Colonic mucosa (tissue), 4 donors: Measurements from ENCODE around the gene C2CD4A. TPM values are rescaled to one million over a fixed set of nuclear protein-coding genes. Genes with fewer than 3 reads are reported as not detected.
"Not testable (repeated sequence)": the region's sequence is repeated elsewhere in the genome, so short reads cannot be mapped to it uniquely, and the experiment has no call there.

ENCODE experiments used
- DNase-seq: peaks from one replicate; pipeline ENCODE4 v3.0.0-alpha.2; 2020
- H3K27ac ChIP-seq: fragments of 200-600 bp; one replicate; pipeline ENCODE4 v1.8.0; 2021
- H3K27me3 ChIP-seq: fragments of 200-600 bp; one replicate; pipeline ENCODE4 v1.8.0; 2021
- H3K36me3 ChIP-seq: fragments of 200-600 bp; one replicate; pipeline ENCODE4 v1.8.0; 2021
- H3K4me1 ChIP-seq: fragments of 200-600 bp; one replicate; pipeline ENCODE4 v1.8.0; 2021; ENCODE audit warnings: mild to moderate bottlenecking
- H3K4me3 ChIP-seq: fragments of 200-600 bp; one replicate; pipeline ENCODE4 v1.8.0; 2021
- H3K9ac ChIP-seq, 2 donors: one replicate each; pipeline ENCODE4 v1.7.0; 2013; ENCODE audit warnings: control low read depth in 2 of 2, low read depth in 2 of 2, low read length in 2 of 2
- H3K9me3 ChIP-seq: fragments of 200-600 bp; one replicate; pipeline ENCODE4 v1.8.0; 2021
- intact Hi-C: fragments of 100-400 bp; cut with DNase I; formaldehyde crosslinking; loops from one replicate; pipeline ENCODE4 v1.14.1; 2022
- total RNA-seq, 2 donors: library from RNA; stranded (reverse); fragmentation: NEBNext Ultra II Directional in 1 of 2; extraction: Animal tissue kit (Norgen Biotek cat#: 25700) in 1 of 2; gene quantifications; one replicate each; pipeline ENCODE4 v1.2.1, GENCODE V29; 2021
- TF ChIP-seq, protein P1 (sequence below): fragments of 200-600 bp; IDR thresholded peaks from one replicate; pipeline ENCODE4 v1.8.0; 2022; ENCODE audit warnings: antibody characterized with exemption, mild to moderate bottlenecking
- donor health status: healthy.
- donor health status: DM: no; HTN: no; CAD: no.
- donor health status: DM: no; HTN: no; CAD: no.

The C2CD4A gene
- total RNA-seq, 2 donors from 2014 or later, result 2.4 to 3.7 TPM

DNA sequence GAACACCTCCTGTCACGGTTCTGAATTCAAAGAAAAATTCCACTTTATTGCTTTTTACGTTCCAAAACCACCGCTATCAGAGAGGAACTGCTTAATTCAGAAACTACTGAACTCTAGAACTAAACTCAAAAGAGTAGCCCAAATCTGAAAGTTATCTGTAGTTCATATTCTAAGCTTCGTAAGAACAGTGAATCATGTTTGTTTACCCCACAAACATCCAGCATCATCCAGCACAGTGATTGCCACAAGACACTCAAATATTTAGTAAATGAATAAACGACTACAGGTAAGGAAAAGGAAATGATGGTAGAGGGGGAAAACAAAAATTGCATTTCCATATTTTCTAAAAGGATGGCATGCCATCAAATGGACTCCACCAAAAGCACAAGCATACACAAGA is 38.9 kb upstream of the C2CD4A start:
- Histone ChIP-seq H3K4me1 (no peaks in the 10 kb centered on the region), H3K36me3 (no peaks in the 10 kb centered on the region), H3K27ac (no peak overlapping the region), H3K27me3 (no peaks in the 10 kb centered on the region), H3K4me3 (no peak overlapping the region), H3K9ac (no peak overlapping the region), H3K9me3 (no peaks in the 10 kb centered on the region)
- DNase-seq, result no peak
- TF ChIP-seq, protein P1, sequence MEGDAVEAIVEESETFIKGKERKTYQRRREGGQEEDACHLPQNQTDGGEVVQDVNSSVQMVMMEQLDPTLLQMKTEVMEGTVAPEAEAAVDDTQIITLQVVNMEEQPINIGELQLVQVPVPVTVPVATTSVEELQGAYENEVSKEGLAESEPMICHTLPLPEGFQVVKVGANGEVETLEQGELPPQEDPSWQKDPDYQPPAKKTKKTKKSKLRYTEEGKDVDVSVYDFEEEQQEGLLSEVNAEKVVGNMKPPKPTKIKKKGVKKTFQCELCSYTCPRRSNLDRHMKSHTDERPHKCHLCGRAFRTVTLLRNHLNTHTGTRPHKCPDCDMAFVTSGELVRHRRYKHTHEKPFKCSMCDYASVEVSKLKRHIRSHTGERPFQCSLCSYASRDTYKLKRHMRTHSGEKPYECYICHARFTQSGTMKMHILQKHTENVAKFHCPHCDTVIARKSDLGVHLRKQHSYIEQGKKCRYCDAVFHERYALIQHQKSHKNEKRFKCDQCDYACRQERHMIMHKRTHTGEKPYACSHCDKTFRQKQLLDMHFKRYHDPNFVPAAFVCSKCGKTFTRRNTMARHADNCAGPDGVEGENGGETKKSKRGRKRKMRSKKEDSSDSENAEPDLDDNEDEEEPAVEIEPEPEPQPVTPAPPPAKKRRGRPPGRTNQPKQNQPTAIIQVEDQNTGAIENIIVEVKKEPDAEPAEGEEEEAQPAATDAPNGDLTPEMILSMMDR, result no peak
- intact Hi-C loops, result no loop called here

DNA sequence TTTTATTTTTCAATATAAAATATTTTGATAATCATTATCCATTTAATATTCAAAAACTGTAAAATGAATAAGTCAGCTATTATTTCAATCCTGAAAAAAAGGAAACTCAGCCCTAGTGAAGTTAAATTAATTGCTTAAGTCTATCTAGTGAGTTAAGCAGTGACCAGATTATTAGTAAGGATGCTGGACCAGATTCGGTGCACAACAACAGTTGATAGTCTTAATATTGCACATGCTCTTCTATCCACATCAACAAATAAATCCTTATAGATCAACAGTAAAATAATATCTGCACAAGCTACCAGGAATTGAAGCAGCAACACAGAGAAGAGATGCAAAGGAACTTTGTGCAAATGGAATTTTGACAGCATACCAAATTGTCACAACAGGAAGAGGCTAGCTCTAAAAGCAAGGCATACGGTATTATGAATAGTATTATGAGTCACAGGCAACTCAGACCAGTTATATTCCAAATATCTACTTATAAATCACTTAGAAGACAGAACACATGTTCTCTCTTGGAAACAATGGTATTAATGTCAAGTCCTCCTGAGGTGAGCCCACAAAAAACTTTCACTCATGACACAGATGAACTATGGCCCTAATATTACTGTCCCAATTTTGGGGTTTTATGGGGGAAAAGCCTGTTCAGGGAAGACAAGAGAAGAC is 31.4 kb upstream of the C2CD4A start:
- Histone ChIP-seq H3K27me3 (no peaks in the 10 kb centered on the region), H3K9me3 (no peaks in the 10 kb centered on the region), H3K9ac (no peak overlapping the region), H3K36me3 (no peaks in the 10 kb centered on the region), H3K4me3 (no peak overlapping the region), H3K27ac (no peak overlapping the region), H3K4me1 (no peaks in the 10 kb centered on the region)
- intact Hi-C loops, result no loop called here
- TF ChIP-seq, protein P1, result no peak
- no peak for DNase-seq

DNA sequence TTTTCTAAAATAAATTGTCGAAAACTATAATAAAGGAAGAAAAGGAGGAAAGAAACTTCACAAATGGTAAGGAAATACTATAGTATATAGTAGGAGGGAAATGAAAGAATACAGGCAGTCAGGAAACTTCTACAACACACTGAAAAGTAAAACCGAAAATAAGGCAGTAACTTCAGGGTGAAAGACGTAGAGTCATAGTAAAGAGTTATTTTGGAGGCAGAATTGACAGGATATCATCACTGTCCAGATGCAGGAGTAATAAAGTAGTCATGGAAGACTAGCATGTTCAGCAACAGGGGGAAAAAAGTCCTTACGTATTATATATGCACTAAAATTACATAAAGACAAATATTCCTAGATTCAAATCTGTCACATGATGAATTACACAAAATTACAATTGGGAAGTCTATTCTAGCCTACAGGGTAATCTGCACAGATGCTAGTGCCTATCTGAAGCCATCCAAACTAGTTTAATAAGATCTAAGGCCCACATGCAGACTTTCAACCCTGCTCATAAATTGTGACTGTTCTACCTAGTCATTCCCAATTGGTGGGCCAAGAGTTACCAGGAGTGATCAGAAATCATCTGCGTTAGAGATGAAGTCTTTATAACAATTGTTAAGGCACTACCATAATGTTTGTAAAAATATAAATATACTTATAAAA is 20.6 kb upstream of the C2CD4A start:
- TF ChIP-seq, protein P1, result no peak
- DNase-seq, result no peak
- no peaks in the 10 kb centered on the region for H3K27me3 ChIP-seq
- H3K4me3 ChIP-seq, result no peak overlapping the region
- peaks cover 3% of the 10 kb centered on the region for H3K4me1 ChIP-seq
- H3K36me3 ChIP-seq, result no peaks in the 10 kb centered on the region
- H3K9ac ChIP-seq, result no peak overlapping the region
- no peak overlapping the region for H3K27ac ChIP-seq
- H3K9me3 ChIP-seq, result no peaks in the 10 kb centered on the region
- intact Hi-C loops, result no loop called here

DNA sequence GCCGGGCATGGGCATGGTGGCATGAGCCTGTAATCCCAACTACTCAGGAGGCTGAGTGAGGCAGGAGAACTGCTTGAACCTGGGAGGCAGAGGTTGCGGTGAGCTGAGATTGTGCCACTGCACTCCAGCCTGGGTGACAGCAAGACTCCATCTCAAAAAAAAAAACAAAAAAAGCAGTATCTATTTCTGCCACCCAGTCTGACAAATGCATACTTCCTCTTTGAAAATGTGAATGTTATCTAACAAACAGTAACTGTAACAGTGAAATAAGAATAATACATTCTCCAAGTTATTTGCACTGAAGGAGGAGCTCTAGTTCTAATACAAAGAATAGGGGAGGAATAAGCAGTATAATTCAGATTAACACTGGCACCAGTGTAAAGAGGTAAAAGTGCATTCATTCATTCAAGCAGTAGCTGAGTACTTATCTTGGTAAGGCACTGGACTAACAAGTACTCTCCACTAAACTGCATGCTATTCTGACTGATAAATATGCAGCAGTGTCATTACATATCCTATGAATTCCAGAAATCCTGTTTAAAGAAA is 19.4 kb upstream of the C2CD4A start:
- intact Hi-C loops, result no loop called here
- H3K27ac ChIP-seq, result no peak overlapping the region
- H3K9me3 ChIP-seq, result no peaks in the 10 kb centered on the region
- H3K9ac ChIP-seq, result no peak overlapping the region
- DNase-seq, result no peak
- TF ChIP-seq, protein P1, result no peak
- H3K27me3 ChIP-seq, result no peaks in the 10 kb centered on the region
- peaks cover 3% of the 10 kb centered on the region for H3K4me1 ChIP-seq
- H3K4me3 ChIP-seq, result no peak overlapping the region
- no peaks in the 10 kb centered on the region for H3K36me3 ChIP-seq

DNA sequence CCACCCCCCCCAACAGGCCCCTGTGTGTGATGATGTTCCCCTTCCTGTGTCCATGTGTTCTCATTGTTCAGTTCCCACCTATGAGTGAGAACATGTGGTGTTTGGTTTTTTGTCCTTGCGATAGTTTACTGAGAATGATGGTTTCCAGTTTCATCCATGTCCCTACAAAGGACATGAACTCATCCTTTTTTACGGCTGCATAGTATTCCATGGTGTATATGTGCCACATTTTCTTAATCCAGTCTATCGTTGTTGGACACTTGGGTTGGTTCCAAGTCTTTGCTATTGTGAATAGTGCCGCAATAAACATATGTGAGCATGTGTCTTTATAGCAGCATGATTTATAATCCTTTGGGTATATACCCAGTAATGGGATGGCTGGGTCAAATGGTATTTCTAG is 18.5 kb upstream of the C2CD4A start:
- H3K27ac ChIP-seq, intact Hi-C loops, H3K9me3 ChIP-seq, H3K4me3 ChIP-seq, H3K4me1 ChIP-seq, H3K27me3 ChIP-seq, H3K36me3 ChIP-seq, H3K9ac ChIP-seq, DNase-seq: not testable (repeated sequence)

DNA sequence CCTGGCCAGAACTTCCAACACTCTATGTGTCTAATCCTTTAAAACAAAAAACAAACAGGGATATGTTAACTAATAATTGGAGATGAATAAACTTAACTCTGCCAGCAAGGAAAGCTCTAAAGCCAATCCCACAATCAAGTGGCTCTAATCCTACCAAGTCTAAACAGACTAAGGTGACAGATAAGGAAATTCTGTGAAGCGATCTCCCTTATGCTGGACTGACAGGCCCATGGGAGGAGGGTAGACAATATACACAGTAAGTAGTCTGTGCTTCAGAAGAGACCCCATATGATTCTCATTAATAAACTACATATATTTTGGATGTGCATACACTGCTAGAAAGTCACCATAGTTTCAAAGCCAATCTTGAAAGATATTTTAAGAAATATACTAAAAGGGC is 16.7 kb upstream of the C2CD4A start:
- no peaks in the 10 kb centered on the region for H3K27me3 ChIP-seq
- H3K27ac ChIP-seq, result no peak overlapping the region
- H3K36me3 ChIP-seq, result no peaks in the 10 kb centered on the region
- intact Hi-C loops, result no loop called here
- no peak for DNase-seq
- TF ChIP-seq, protein P1, result no peak
- no peaks in the 10 kb centered on the region for H3K9me3 ChIP-seq
- no peak overlapping the region for H3K9ac ChIP-seq
- H3K4me1 ChIP-seq, result peaks cover 3% of the 10 kb centered on the region
- H3K4me3 ChIP-seq, result no peak overlapping the region
